Activated CD4-positive, alpha-beta T cell treated with anti-CD3 and anti-CD28 coated beads, Interleukin-2, amount 50 U/mL, for 48 hours (primary cell): ENCODE measurements around the gene SQSTM1.

ENCODE experiments used
- DNase-seq, 2 experiments: peaks; one replicate each; pipeline ENCODE4 v3.0.0-alpha.2; 2020

SQSTM1 gene

GRCh38 chr5:179875741-179876609, 55.3 kb downstream of the SQSTM1 start:
- DNase-seq, result no peak

- no peak for DNase-seq
These were observed 55.9 kb downstream of the SQSTM1 start for GRCh38 chr5:179876610-179876952.

DNA sequence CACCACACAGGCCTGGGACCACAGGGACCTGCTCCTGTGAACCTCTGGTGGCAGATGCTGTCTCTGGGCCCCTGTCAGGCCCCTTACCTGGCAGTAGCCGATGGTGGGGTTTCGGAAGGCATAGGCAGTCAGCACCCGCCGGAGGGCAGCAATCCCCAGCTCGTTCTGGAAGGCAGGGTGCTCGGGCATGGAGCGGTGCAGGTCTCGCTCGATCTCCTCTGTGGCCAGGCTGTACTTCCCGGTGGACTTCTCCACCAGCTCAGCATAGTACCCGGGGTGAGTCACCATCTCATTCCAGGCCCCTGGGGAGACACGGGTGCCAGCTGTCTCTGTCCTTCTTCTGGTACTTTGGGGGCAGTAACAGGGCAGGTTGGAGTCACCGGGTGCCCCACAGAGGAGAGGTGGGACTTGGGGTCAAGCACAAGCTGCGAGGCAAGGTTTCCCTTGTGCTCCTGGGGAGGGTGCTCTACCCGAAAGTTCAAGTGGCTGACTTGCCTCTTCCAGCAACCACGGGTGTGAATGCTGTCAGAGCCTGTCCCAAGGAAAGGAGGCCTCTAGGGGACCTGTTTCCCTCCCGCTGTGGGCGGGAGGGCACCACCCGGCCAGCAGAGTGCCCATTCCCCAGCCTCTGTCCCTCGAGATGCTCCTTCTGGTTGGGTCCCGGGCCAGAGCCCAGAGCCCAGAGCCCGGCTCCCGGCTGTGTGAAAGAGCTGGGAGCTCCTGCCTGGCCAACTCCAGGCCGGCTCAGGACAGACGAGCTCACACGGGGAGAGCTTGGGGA, 57.7 kb downstream of the SQSTM1 start:
- DNase-seq, result no peak

GRCh38 chr5:179879003-179879689, 58.4 kb downstream of the SQSTM1 start:
- DNase-seq, result no peak

- DNase-seq, result no peak
These were observed 58.9 kb downstream of the SQSTM1 start for GRCh38 chr5:179879690-179880010.

- DNase-seq, result no peak
These were observed 59.5 kb downstream of the SQSTM1 start for GRCh38 chr5:179880066-179880650.

- DNase-seq, result no peak
These were observed 60.3 kb downstream of the SQSTM1 start for GRCh38 chr5:179880848-179881590.

- DNase-seq, result no peak
These were observed 61.6 kb downstream of the SQSTM1 start for GRCh38 chr5:179882338-179882737.

GRCh38 chr5:179883163-179883562, 62.5 kb downstream of the SQSTM1 start:
- no peak for DNase-seq

GRCh38 chr5:179885491-179886090, 64.9 kb downstream of the SQSTM1 start:
- no peak for DNase-seq

GRCh38 chr5:179886190-179886911, 65.6 kb downstream of the SQSTM1 start:
- DNase-seq, result no peak

- no peak for DNase-seq
These were observed 66.4 kb downstream of the SQSTM1 start for GRCh38 chr5:179887095-179887494.
